H1 (cell line): ENCODE results near the gene VPS54. TPM values are rescaled to one million over a fixed set of nuclear protein-coding genes. Genes with fewer than 3 reads are reported as not detected.

Source experiments
- CTCF ChIA-PET: fragments of 300-600 bp; sonication (Branson Sonifier 250); formaldehyde crosslinking; loops from one replicate; lab custom pipeline; 2021; ENCODE audit not compliant: partially characterized antibody; lab: Charles Lee
- POLR2A ChIA-PET: fragments of 300-600 bp; sonication (Branson Sonifier 250); formaldehyde crosslinking; loops from one replicate; lab custom pipeline; 2021; ENCODE audit warnings: inconsistent platforms; ENCODE audit not compliant: partially characterized antibody; lab: Charles Lee
- DNase-seq, 2 experiments: peaks; one replicate each; pipeline versions ENCODE4 v3.0.0 to v3.0.0-alpha.2; 2010 to 2022; ENCODE audit warnings: low spot score in 2 of 2, low read depth in 1 of 2, mixed read lengths in 1 of 2
- FAIRE-seq: peaks from 2 replicates; lab custom pipeline; 2011; peaks lifted over from hg19 to GRCh38; lab: Jason Lieb, UNC
- H2AFZ ChIP-seq: 2 replicates; pipeline ENCODE4 v1.8.1; 2012; ENCODE audit warnings: low read length, inconsistent platforms
- H2AK5ac ChIP-seq: 2 replicates; pipeline ENCODE4 v1.6.1; 2013; ENCODE audit warnings: low read depth, low read length
- H2BK120ac ChIP-seq: replicated peaks from 2 replicates; pipeline ENCODE3; 2013; ENCODE audit warnings: low read depth, low read length, inconsistent platforms
- H2BK12ac ChIP-seq: 2 replicates; pipeline ENCODE4 v1.6.1; 2013; ENCODE audit warnings: low read depth, low read length
- H2BK15ac ChIP-seq: 2 replicates; pipeline ENCODE4 v1.6.1; 2013; ENCODE audit warnings: low read length
- H2BK20ac ChIP-seq: 2 replicates; pipeline ENCODE4 v1.6.1; 2013; ENCODE audit warnings: low read length
- H2BK5ac ChIP-seq: 2 replicates; pipeline ENCODE4 v1.6.1; 2013; ENCODE audit warnings: low read depth, low read length
- H3K14ac ChIP-seq: 2 replicates; pipeline ENCODE4 v1.6.1; 2013; ENCODE audit warnings: inconsistent platforms; ENCODE audit not compliant: insufficient read length
- H3K18ac ChIP-seq: 2 replicates; pipeline ENCODE4 v1.6.1; 2013; ENCODE audit warnings: low read length; ENCODE audit errors: extremely low read depth
- H3K23ac ChIP-seq: 2 replicates; pipeline ENCODE4 v1.6.1; 2013; ENCODE audit warnings: inconsistent platforms; ENCODE audit not compliant: insufficient read length
- H3K23me2 ChIP-seq: 2 replicates; pipeline ENCODE4 v1.6.1; 2013; ENCODE audit warnings: low read depth, low read length
- H3K27ac ChIP-seq: 2 replicates; pipeline ENCODE4 v1.6.1; 2011; ENCODE audit warnings: low read depth, low read length, inconsistent platforms
- H3K27me3 ChIP-seq, 4 experiments: replicated peaks in 1 of 4; 1 replicate in 1 of 4; 2 replicates in 3 of 4; pipeline versions ENCODE4 v1.6.1 to v1.8.1; 2011 to 2013; ENCODE audit warnings: low read length in 3 of 4, mild to moderate bottlenecking in 3 of 4, inconsistent platforms in 2 of 4, mixed read lengths in 2 of 4, moderate library complexity in 1 of 4; ENCODE audit not compliant: control insufficient read depth in 3 of 4, insufficient read depth in 3 of 4; ENCODE audit errors: extremely low read depth in 1 of 4
- H3K36me3 ChIP-seq, 4 experiments: 2 replicates each; pipeline versions ENCODE4 v1.6.1 to v1.8.1; 2011 to 2013; ENCODE audit warnings: mild to moderate bottlenecking in 4 of 4, low read length in 3 of 4, moderate library complexity in 2 of 4, control low read depth in 1 of 4, inconsistent platforms in 1 of 4; ENCODE audit not compliant: insufficient read depth in 4 of 4, control insufficient read depth in 2 of 4
- H3K4ac ChIP-seq: replicated peaks from 2 replicates; pipeline ENCODE3; 2013; ENCODE audit warnings: low read length, low read depth, mixed read lengths, inconsistent platforms; ENCODE audit not compliant: insufficient read length
- H3K4me1 ChIP-seq, 4 experiments: replicated peaks in 1 of 4; 1 replicate in 1 of 4; 2 replicates in 3 of 4; pipeline versions ENCODE4 v1.6.1 to v1.8.1; 2011 to 2013; ENCODE audit warnings: low read length in 3 of 4, inconsistent platforms in 2 of 4, mixed read lengths in 1 of 4; ENCODE audit not compliant: insufficient read depth in 4 of 4, control insufficient read depth in 3 of 4
- H3K4me2 ChIP-seq, 2 experiments: 2 replicates each; pipeline versions ENCODE4 v1.6.1 to v1.8.1; 2011 to 2013; ENCODE audit warnings: low read depth in 2 of 2, low read length in 2 of 2, control low read depth in 1 of 2, inconsistent platforms in 1 of 2, mild to moderate bottlenecking in 1 of 2; ENCODE audit not compliant: insufficient read depth in 1 of 2
- H3K4me3 ChIP-seq, 4 experiments: fragments of 200-600, 300-600 bp in 1 of 4; sonication (generic), shearing (Covaris generic), sonication (Bioruptor Twin) in 1 of 4; 2 replicates each; pipeline versions ENCODE4 v1.5.1 to v1.8.1; 2011 to 2016; ENCODE audit warnings: low read length in 4 of 4, low read depth in 3 of 4, control low read depth in 2 of 4, inconsistent platforms in 2 of 4, mild to moderate bottlenecking in 2 of 4, mixed read lengths in 1 of 4, moderate library complexity in 1 of 4; ENCODE audit not compliant: insufficient read depth in 2 of 4; ENCODE audit errors: extremely low read depth in 1 of 4
- H3K56ac ChIP-seq: replicated peaks from 2 replicates; pipeline ENCODE3; 2013; ENCODE audit warnings: low read depth, mild to moderate bottlenecking, mixed read lengths, low read length, inconsistent platforms; ENCODE audit not compliant: insufficient read length
- H3K79me1 ChIP-seq: 2 replicates; pipeline ENCODE4 v1.6.1; 2013; ENCODE audit warnings: low read depth, low read length, control low read depth
- H3K79me2 ChIP-seq, 2 experiments: 2 replicates each; pipeline versions ENCODE4 v1.6.1 to v1.8.1; 2012 to 2013; ENCODE audit warnings: low read length in 2 of 2, mild to moderate bottlenecking in 2 of 2, inconsistent platforms in 1 of 2; ENCODE audit not compliant: insufficient read depth in 2 of 2, control insufficient read depth in 1 of 2
- H3K9ac ChIP-seq, 4 experiments: replicated peaks in 1 of 4; 1 replicate in 1 of 4; 2 replicates in 3 of 4; pipeline versions ENCODE4 v1.6.1 to v1.8.1; 2011 to 2013; ENCODE audit warnings: low read depth in 3 of 4, low read length in 3 of 4, control low read depth in 2 of 4, mild to moderate bottlenecking in 2 of 4, moderate library complexity in 2 of 4, inconsistent platforms in 1 of 4; ENCODE audit errors: extremely low read depth in 1 of 4
- H3K9me3 ChIP-seq, 2 experiments: 2 replicates each; pipeline versions ENCODE4 v1.6.1 to v1.8.1; 2012 to 2013; ENCODE audit warnings: mild to moderate bottlenecking in 2 of 2, moderate library complexity in 2 of 2, control low read depth in 1 of 2, inconsistent platforms in 1 of 2, low read depth in 1 of 2, low read length in 1 of 2, mixed read lengths in 1 of 2; ENCODE audit not compliant: insufficient read depth in 2 of 2
- H4K20me1 ChIP-seq, 2 experiments: replicated peaks in 1 of 2; 2 replicates each; pipeline versions ENCODE3 to v1.8.1; 2011 to 2013; ENCODE audit warnings: inconsistent platforms in 2 of 2, low read length in 2 of 2, mild to moderate bottlenecking in 1 of 2; ENCODE audit not compliant: insufficient read depth in 2 of 2, control insufficient read depth in 1 of 2
- H4K5ac ChIP-seq: 2 replicates; pipeline ENCODE4 v1.6.1; 2013; ENCODE audit warnings: low read length, low read depth, mixed read lengths, inconsistent platforms; ENCODE audit not compliant: insufficient read length
- H4K8ac ChIP-seq: 2 replicates; pipeline ENCODE4 v1.8.0; 2013; ENCODE audit warnings: mild to moderate bottlenecking, moderate library complexity, low read length, inconsistent platforms; ENCODE audit not compliant: insufficient read depth; ENCODE audit errors: extremely low read depth
- H4K91ac ChIP-seq: replicated peaks from 2 replicates; pipeline ENCODE3; 2013; ENCODE audit warnings: low read length, mixed read lengths, inconsistent platforms; ENCODE audit not compliant: insufficient read length
- BRCA1 ChIP-seq: IDR thresholded peaks from 2 replicates; pipeline ENCODE4 v1.6.1; 2012; ENCODE audit warnings: low read depth, low read length, improper control_type of control experiment
- CBX5 ChIP-seq: fragments of 300-800, 300-1000 bp; sonication (generic); IDR thresholded peaks from 2 replicates; pipeline ENCODE4 v1.7.1; 2016; ENCODE audit warnings: antibody characterized with exemption, low read length, low read depth
- CHD2 ChIP-seq: IDR thresholded peaks from 2 replicates; pipeline ENCODE4 v1.6.1; 2012; ENCODE audit warnings: low read length, improper control_type of control experiment
- CTCF ChIP-seq, 3 experiments: IDR thresholded peaks; 1 replicate in 2 of 3; 2 replicates in 1 of 3; pipeline versions ENCODE4 v1.5.1 to v1.6.1; 2011; ENCODE audit warnings: low read length in 3 of 3, mild to moderate bottlenecking in 3 of 3, inconsistent platforms in 2 of 3, low read depth in 1 of 3, moderate library complexity in 1 of 3; ENCODE audit not compliant: insufficient read depth in 1 of 3; ENCODE audit errors: control extremely low read depth in 1 of 3
- GTF2F1 ChIP-seq: IDR thresholded peaks from 2 replicates; pipeline ENCODE4 v1.6.1; 2012; ENCODE audit warnings: low read depth, low read length, improper control_type of control experiment, borderline replicate concordance
- KDM1A ChIP-seq: fragments of 200-600, 300-600 bp; sonication (generic); IDR thresholded peaks from 2 replicates; pipeline ENCODE4 v1.7.1; 2016; ENCODE audit warnings: mild to moderate bottlenecking, low read length, borderline replicate concordance
- POU5F1 ChIP-seq: IDR thresholded peaks from 2 replicates; pipeline ENCODE4 v1.6.1; 2011; ENCODE audit warnings: low read depth, mild to moderate bottlenecking, low read length, moderate library complexity
- RAD21 ChIP-seq, 2 experiments: IDR thresholded peaks in 1 of 2; conservative IDR thresholded peaks in 1 of 2; 2 replicates each; pipeline ENCODE4 v1.6.1; 2011; ENCODE audit warnings: low read depth in 2 of 2, low read length in 2 of 2, improper control_type of control experiment in 1 of 2, inconsistent platforms in 1 of 2, mild to moderate bottlenecking in 1 of 2, moderate library complexity in 1 of 2
- SAP30 ChIP-seq: fragments of 300-600 bp; sonication (generic); IDR thresholded peaks from 2 replicates; pipeline ENCODE4 v1.7.1; 2012; ENCODE audit warnings: low read length, moderate library complexity, mild to moderate bottlenecking, inconsistent platforms; ENCODE audit not compliant: insufficient read depth, insufficient replicate concordance
- TEAD4 ChIP-seq: IDR thresholded peaks from 2 replicates; pipeline ENCODE4 v1.6.1; 2012; ENCODE audit warnings: low read depth, low read length, inconsistent platforms, mixed read lengths
- YY1 ChIP-seq: IDR thresholded peaks from 2 replicates; pipeline ENCODE4 v1.6.1; 2011; ENCODE audit warnings: low read depth, mild to moderate bottlenecking, low read length
- WGBS, 2 experiments: shearing (Covaris generic) in 1 of 2; methylation state at CpG; one replicate each; pipeline versions ENCODE4 v1.1.6 to v1.1.7; 2013 to 2015; ENCODE audit warnings: low lambda C conversion rate in 2 of 2, mixed read lengths in 2 of 2, inconsistent platforms in 1 of 2, low coverage in 1 of 2, missing lambda C conversion rate in 1 of 2; ENCODE audit not compliant: insufficient replicate concordance in 2 of 2, insufficient coverage in 1 of 2, insufficient read length in 1 of 2; ENCODE audit errors: extremely low coverage in 1 of 2, missing lambda C conversion rate in 1 of 2; 5-methylcytosine and 5-hydroxymethylcytosine counted together
- polyA plus RNA-seq, 7 experiments: library from polyadenylated mRNA; depleted of rRNA in 3 of 7; stranded (reverse) in 5 of 7; unstranded in 2 of 7; fragments of >200 nt in 5 of 7; fragments of 200-250 nt in 2 of 7; gene quantifications; 1 replicate in 5 of 7; 2 replicates in 1 of 7; 4 replicates in 1 of 7; pipeline versions ENCODE4 v1.2.1 to v1.2.3, GENCODE V29; 2011 to 2013; ENCODE audit warnings: missing spikeins in 2 of 7, mixed read lengths in 2 of 7
- total RNA-seq: library from RNA; stranded (reverse); fragmentation: NEBNext Ultra II Directional; extraction: Animal tissue kit (Norgen Biotek cat#: 25700); gene quantifications from 2 replicates; pipeline ENCODE4 v1.2.1, GENCODE V29; 2021

VPS54 gene
- total and polyA plus RNA-seq, 2 of the 8 experiments (the other 6 are each of a cell fraction or from before 2014, with no cell fraction given) = 3.6 to 13.2 TPM

- peaks cover 3 to 10% (median 6%) of the 10 kb centered on the region in 4 experiments; a peak in 5 of 7 replicates for H3K4me1 ChIP-seq
- no peak overlapping the region for H3K18ac ChIP-seq
- H3K4ac ChIP-seq = no peak overlapping the region
- H3K36me3 ChIP-seq = no peaks in the 10 kb centered on the region
- no peak overlapping the region for H3K14ac ChIP-seq
- WGBS, 2 experiments = 60% methylated on average over 1 of the region's 1 CpG; no CpG with 5 or more reads in 1 of the 2 experiments
- no peaks in the 10 kb centered on the region for H3K9me3 ChIP-seq
- H4K5ac ChIP-seq = no peak overlapping the region
- H3K27ac ChIP-seq = no peak overlapping the region
- no peak overlapping the region for H4K91ac ChIP-seq
- H3K56ac ChIP-seq = no peak overlapping the region
- H4K20me1 ChIP-seq = no peaks in the 10 kb centered on the region
- H3K9ac ChIP-seq = no peak overlapping the region
- no peaks in the 10 kb centered on the region for H3K79me2 ChIP-seq
- no peaks in the 10 kb centered on the region for H3K79me1 ChIP-seq
- H3K27me3 ChIP-seq = no peaks in the 10 kb centered on the region
- DNase-seq (no peak), FAIRE-seq (no peak)
- ChIA-PET POLR2A (interaction anchor here (0.8 kb wide), 1 partner anchor 9 kb away, joined by 3 read pairs; no protein-coding TSS in a partner anchor), CTCF (interaction anchor here (0.6 to 1.8 kb wide), 2 partner anchors 10 to 135 kb away, joined by 3 to 6 read pairs; no protein-coding TSS in a partner anchor)
- H2BK12ac ChIP-seq = no peak overlapping the region; the same call in 1 of the 2 replicates
- no peak overlapping the region for H2BK120ac ChIP-seq
- H2AK5ac ChIP-seq = no peak overlapping the region
- H2BK20ac ChIP-seq = no peak overlapping the region
- no peak overlapping the region for H2AFZ ChIP-seq
- no peak overlapping the region for H3K4me2 ChIP-seq
- H3K23ac ChIP-seq = no peak overlapping the region
- H2BK15ac ChIP-seq = 0 out of 2 replicates have a peak overlapping the region, but pooled peaks have one; percentile 34
- H2BK5ac ChIP-seq = no peak overlapping the region
- no peak overlapping the region for H3K4me3 ChIP-seq
- no peaks in the 10 kb centered on the region for H3K23me2 ChIP-seq
- no peak overlapping the region for H4K8ac ChIP-seq
- TF ChIP-seq CBX5 (no peak), TEAD4 (no peak), CTCF (IDR thresholded peaks at IDR 0.05; ENCODE audit: control extremely low read depth in 1 of 3, insufficient read depth in 1 of 3, low read depth in 1 of 3, low read length in 3 of 3) (peak in 2 of 3 experiments; percentile 7 to 42; a peak in 1 of 4 replicates), KDM1A (no peak), YY1 (no peak), CHD2 (no peak), POU5F1 (no peak), BRCA1 (no peak), GTF2F1 (no peak), SAP30 (no peak), RAD21 (IDR thresholded peaks at IDR 0.05 in 1 of 2, conservative IDR thresholded peaks at IDR 0.05 in 1 of 2; ENCODE audit: low read depth in 2 of 2, low read length in 2 of 2) (peak in 1 of 2 experiments; percentile 30; a peak in 2 of 4 replicates)
Observed at GRCh38 chr2:64067326-64067725, 48.1 kb upstream of the VPS54 start.
